Karpas-422 (cell line): ENCODE data around the gene ATP11A. TPM values are rescaled to one million over a fixed set of nuclear protein-coding genes. Genes with fewer than 3 reads are reported as not detected.

Experiments
- DNase-seq: peaks from one replicate; pipeline ENCODE4 v3.0.0-alpha.2; 2015
- H2AFZ ChIP-seq: fragments of 200-600 bp; sonication (generic); 2 replicates; pipeline ENCODE4 v1.6.1; 2014; ENCODE audit warnings: antibody characterized with exemption, low read length, mixed read lengths
- H3K27ac ChIP-seq: fragments of 200-600 bp; sonication (generic); 2 replicates; pipeline ENCODE4 v1.5.1; 2014; ENCODE audit warnings: mild to moderate bottlenecking, low read length, moderate library complexity
- H3K27me3 ChIP-seq: fragments of 200-600 bp; sonication (generic); 2 replicates; pipeline ENCODE4 v1.6.1; 2014; ENCODE audit warnings: low read length, mixed read lengths
- H3K36me3 ChIP-seq: fragments of 200-600 bp; sonication (generic); 2 replicates; pipeline ENCODE4 v1.6.1; 2014; ENCODE audit warnings: low read length, mixed read lengths; ENCODE audit not compliant: insufficient read depth
- H3K4me1 ChIP-seq: fragments of 200-600 bp; sonication (generic); 2 replicates; pipeline ENCODE4 v1.6.1; 2014; ENCODE audit warnings: mild to moderate bottlenecking, low read length, mixed read lengths
- H3K4me2 ChIP-seq: fragments of 200-600 bp; sonication (generic); 2 replicates; pipeline ENCODE4 v1.6.1; 2014; ENCODE audit warnings: low read length, low read depth, mild to moderate bottlenecking; ENCODE audit not compliant: poor library complexity, severe bottlenecking
- H3K4me3 ChIP-seq: fragments of 200-600 bp; sonication (generic); 2 replicates; pipeline ENCODE4 v1.5.1; 2014; ENCODE audit warnings: mild to moderate bottlenecking, antibody characterized with exemption, low read length, mixed read lengths
- H3K79me2 ChIP-seq: fragments of 200-600 bp; sonication (generic); 2 replicates; pipeline ENCODE4 v1.6.1; 2014; ENCODE audit warnings: mild to moderate bottlenecking, low read length, mixed read lengths
- H3K9ac ChIP-seq: fragments of 200-600 bp; sonication (generic); 2 replicates; pipeline ENCODE4 v1.6.0; 2014; ENCODE audit warnings: low read length
- H3K9me2 ChIP-seq: fragments of 200-600 bp; sonication (generic), shearing (Covaris generic); replicated peaks from 2 replicates; pipeline ENCODE4 v1.6.0; 2014; ENCODE audit warnings: mild to moderate bottlenecking, low read length, moderate library complexity; ENCODE audit not compliant: insufficient read depth
- H3K9me3 ChIP-seq: fragments of 300-700, 200-600 bp; sonication (generic); 2 replicates; pipeline ENCODE4 v1.6.1; 2014; ENCODE audit warnings: low read length, mixed read lengths
- H4K20me1 ChIP-seq: fragments of 200-600 bp; sonication (generic); 2 replicates; pipeline ENCODE4 v1.6.1; 2014; ENCODE audit warnings: mild to moderate bottlenecking, antibody characterized with exemption, low read length, low read depth; ENCODE audit not compliant: insufficient read depth
- total RNA-seq: library from RNA; depleted of rRNA; stranded (reverse); fragments of >200 nt; shearing (Covaris generic); gene quantifications from 2 replicates; pipeline ENCODE4 v1.2.3, GENCODE V29; 2014; ENCODE audit warnings: low replicate concordance

Gene ATP11A
- total RNA-seq, 1 experiment from 2014 or later, result 0.11 TPM

GRCh38 chr13:112697756-112698655, 8.2 kb downstream of the ATP11A start:
- Histone ChIP-seq H2AFZ (no peak overlapping the region), H3K9me2 (no peaks in the 10 kb centered on the region), H3K4me3 (no peak overlapping the region), H3K4me2 (no peak overlapping the region), H3K9ac (no peak overlapping the region), H4K20me1 (no peaks in the 10 kb centered on the region), H3K36me3 (no peaks in the 10 kb centered on the region), H3K27me3 (no peaks in the 10 kb centered on the region), H3K79me2 (no peaks in the 10 kb centered on the region), H3K27ac (no peak overlapping the region), H3K4me1 (no peaks in the 10 kb centered on the region), H3K9me3 (no peaks in the 10 kb centered on the region)
- DNase-seq, result no peak

DNA sequence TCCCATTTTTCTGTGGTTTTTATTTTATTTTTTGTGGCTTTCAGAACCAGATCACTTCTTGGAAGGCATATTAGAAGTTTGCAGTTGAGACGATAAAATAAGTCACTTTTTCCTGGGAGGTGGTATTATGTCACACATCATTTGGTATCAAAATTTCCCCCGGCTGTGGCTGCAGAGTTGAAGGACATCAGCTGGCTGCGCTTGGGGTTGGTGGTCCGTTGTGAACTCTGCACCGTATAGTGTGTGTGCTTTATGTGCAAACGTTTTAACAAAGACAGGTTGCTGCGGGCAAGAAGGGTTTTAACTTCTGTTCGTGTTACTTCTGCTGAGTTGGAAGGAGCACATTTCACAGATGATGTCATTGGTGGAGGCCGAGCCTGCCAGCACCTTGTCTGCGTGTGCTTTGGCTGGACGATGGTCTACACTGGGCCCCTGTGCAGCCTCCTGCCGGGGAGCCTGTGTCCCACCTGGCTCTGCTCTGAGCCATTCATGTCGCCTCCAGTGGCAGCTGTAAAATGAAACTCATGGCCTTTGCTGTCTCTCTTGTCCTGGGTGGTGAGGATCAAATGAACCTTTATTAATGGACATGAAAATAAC, 9.6 kb downstream of the ATP11A start:
- H3K4me2 ChIP-seq, result no peak overlapping the region
- DNase-seq, result no peak

DNA sequence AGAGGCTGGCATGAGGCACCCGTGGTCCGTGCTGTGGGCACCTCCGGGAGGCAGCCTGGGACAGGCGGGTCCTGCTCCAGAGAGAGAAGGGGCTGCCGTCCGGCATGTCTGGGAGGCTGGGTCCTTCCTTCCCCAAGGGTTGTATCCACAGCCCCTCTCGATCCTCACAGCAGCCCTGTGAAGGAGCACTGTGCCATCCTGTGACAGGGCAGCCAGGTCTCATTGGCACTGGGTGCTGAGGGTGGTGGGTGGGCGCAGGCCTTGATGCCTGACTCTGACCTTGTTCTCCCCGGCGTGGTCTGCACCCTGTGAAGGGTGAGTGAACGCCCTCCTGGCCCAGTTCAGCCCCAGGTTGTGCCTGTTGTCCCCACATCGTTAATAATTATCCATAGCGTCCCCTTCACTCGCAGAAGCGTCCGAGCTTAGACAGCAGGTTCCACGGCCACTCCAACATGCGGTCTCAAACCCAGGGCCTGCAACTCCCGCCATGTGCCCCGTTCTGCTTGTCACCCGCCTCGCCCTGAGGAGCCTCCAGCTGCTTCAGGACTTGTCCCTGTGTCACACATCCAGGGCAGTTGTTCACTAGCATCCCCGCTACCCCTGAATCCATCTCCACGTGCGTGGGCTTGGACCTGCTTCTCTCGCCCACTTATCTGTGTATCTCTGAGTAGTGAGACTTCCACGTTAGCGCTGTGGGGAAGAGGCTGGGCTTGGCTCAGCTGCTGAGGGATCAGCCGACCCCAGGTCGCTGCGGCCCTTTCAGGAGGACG, 10.6 kb downstream of the ATP11A start:
- Histone ChIP-seq H3K9ac (no peak overlapping the region), H3K4me1 (no peaks in the 10 kb centered on the region), H3K27ac (no peak overlapping the region), H4K20me1 (no peaks in the 10 kb centered on the region), H3K4me2 (no peak overlapping the region), H3K36me3 (no peaks in the 10 kb centered on the region), H2AFZ (no peak overlapping the region), H3K4me3 (no peak overlapping the region), H3K9me2 (no peaks in the 10 kb centered on the region), H3K79me2 (no peaks in the 10 kb centered on the region), H3K9me3 (no peaks in the 10 kb centered on the region), H3K27me3 (no peaks in the 10 kb centered on the region)
- no peak for DNase-seq

More for the DNA sequence above, 9.6 kb downstream of the ATP11A start:
- Histone ChIP-seq H3K9ac (no peak overlapping the region), H3K79me2 (no peaks in the 10 kb centered on the region), H3K27me3 (no peaks in the 10 kb centered on the region), H2AFZ (no peak overlapping the region), H3K36me3 (no peaks in the 10 kb centered on the region), H4K20me1 (no peaks in the 10 kb centered on the region), H3K4me1 (no peaks in the 10 kb centered on the region), H3K4me3 (no peak overlapping the region), H3K9me3 (no peaks in the 10 kb centered on the region), H3K9me2 (no peaks in the 10 kb centered on the region), H3K27ac (no peak overlapping the region)

- H3K4me2 ChIP-seq, result no peak overlapping the region
- no peaks in the 10 kb centered on the region for H3K9me3 ChIP-seq
- H3K36me3 ChIP-seq, result no peaks in the 10 kb centered on the region
- no peak overlapping the region for H3K4me3 ChIP-seq
- no peaks in the 10 kb centered on the region for H3K79me2 ChIP-seq
- no peaks in the 10 kb centered on the region for H4K20me1 ChIP-seq
- no peak overlapping the region for H2AFZ ChIP-seq
- no peaks in the 10 kb centered on the region for H3K9me2 ChIP-seq
- no peaks in the 10 kb centered on the region for H3K27me3 ChIP-seq
- no peaks in the 10 kb centered on the region for H3K4me1 ChIP-seq
- H3K27ac ChIP-seq, result no peak overlapping the region
- no peak for DNase-seq
- H3K9ac ChIP-seq, result no peak overlapping the region
These were observed 12.6 kb downstream of the ATP11A start for GRCh38 chr13:112702341-112702985.

DNA sequence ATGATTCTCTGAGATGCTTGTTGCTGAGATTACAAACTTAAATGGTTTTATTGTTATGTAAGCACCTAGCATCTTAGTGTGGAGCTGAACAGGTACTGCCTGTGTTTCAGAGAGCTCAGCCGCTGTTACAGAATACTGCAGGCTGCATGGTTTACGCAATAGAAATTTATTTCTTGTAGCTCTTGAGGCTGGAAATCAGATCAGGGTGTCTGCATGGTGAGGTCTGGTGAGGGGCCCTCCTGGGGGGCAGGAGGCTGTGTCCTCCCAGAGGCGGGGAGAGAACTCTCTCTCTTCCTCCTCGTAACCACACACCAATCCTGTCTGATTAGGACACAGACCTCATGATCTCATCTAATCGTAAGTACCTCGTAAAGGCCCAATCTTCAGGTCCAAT, 13.1 kb downstream of the ATP11A start:
- H3K36me3 ChIP-seq, result no peaks in the 10 kb centered on the region
- H3K9ac ChIP-seq, result no peak overlapping the region
- no peaks in the 10 kb centered on the region for H4K20me1 ChIP-seq
- no peak overlapping the region for H3K4me2 ChIP-seq
- no peak overlapping the region for H2AFZ ChIP-seq
- no peaks in the 10 kb centered on the region for H3K79me2 ChIP-seq
- no peak overlapping the region for H3K27ac ChIP-seq
- H3K9me2 ChIP-seq, result no peaks in the 10 kb centered on the region
- no peak for DNase-seq
- H3K9me3 ChIP-seq, result no peaks in the 10 kb centered on the region
- no peaks in the 10 kb centered on the region for H3K27me3 ChIP-seq
- H3K4me1 ChIP-seq, result no peaks in the 10 kb centered on the region
- no peak overlapping the region for H3K4me3 ChIP-seq

DNA sequence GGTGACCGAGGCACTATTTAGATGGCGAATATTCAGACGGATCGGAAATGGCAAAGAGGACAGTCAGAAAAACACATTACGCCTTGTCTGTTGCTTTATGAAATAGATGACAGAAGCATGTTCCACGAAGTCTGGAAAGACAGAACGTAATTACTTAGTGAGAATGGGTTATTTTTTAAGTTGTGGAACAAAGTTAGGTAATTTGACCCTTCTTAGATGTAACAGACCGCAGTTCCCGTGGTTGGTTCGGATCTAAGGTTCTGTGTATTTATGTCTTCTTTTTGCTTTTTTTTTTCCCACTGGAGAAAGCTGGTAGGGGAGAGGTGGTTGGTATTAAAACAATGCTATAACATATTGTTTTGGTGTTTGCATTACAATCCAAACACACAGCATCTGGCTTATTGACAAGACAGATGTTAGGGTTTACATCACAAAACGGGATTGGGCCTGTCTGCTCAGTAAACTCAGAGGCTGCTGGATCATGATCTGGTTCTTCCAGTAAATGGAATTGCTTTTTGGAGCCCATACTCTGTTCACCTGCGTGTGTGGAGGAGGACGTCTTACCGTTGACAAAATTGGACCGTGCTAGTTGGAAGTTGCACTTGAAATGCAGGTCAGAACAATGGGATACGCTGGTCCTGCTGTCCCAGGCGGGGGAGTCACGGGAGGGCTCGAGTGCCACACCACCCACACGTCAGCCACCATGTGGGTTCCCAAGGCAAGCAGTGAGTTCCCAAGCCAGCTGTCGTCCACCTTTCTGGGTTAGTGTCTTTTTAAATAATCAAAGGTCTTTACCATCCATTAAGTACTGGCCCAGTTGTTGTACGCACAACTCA, 13.8 kb downstream of the ATP11A start:
- no peaks in the 10 kb centered on the region for H3K27me3 ChIP-seq
- H3K9me3 ChIP-seq, result no peaks in the 10 kb centered on the region
- H3K9ac ChIP-seq, result no peak overlapping the region
- H3K4me3 ChIP-seq, result no peak overlapping the region
- H3K4me2 ChIP-seq, result no peak overlapping the region
- no peaks in the 10 kb centered on the region for H4K20me1 ChIP-seq
- H2AFZ ChIP-seq, result no peak overlapping the region
- no peaks in the 10 kb centered on the region for H3K9me2 ChIP-seq
- H3K36me3 ChIP-seq, result no peaks in the 10 kb centered on the region
- DNase-seq, result no peak
- no peaks in the 10 kb centered on the region for H3K79me2 ChIP-seq
- H3K4me1 ChIP-seq, result no peaks in the 10 kb centered on the region
- no peak overlapping the region for H3K27ac ChIP-seq

GRCh38 chr13:112704308-112705145, 14.7 kb downstream of the ATP11A start:
- no peaks in the 10 kb centered on the region for H3K9me2 ChIP-seq
- H4K20me1 ChIP-seq, result no peaks in the 10 kb centered on the region
- H3K4me1 ChIP-seq, result no peaks in the 10 kb centered on the region
- H3K79me2 ChIP-seq, result no peaks in the 10 kb centered on the region
- H3K36me3 ChIP-seq, result no peaks in the 10 kb centered on the region
- no peak for DNase-seq
- no peak overlapping the region for H3K4me2 ChIP-seq
- no peak overlapping the region for H3K27ac ChIP-seq
- no peak overlapping the region for H2AFZ ChIP-seq
- no peaks in the 10 kb centered on the region for H3K9me3 ChIP-seq
- H3K27me3 ChIP-seq, result no peaks in the 10 kb centered on the region
- no peak overlapping the region for H3K9ac ChIP-seq
- no peak overlapping the region for H3K4me3 ChIP-seq
